GM23338 (cell line): ENCODE measurements around the gene ZNF516. TPM values are rescaled to one million over a fixed set of nuclear protein-coding genes. Genes with fewer than 3 reads are reported as not detected.

Experiments used
- ATAC-seq: fragments of 200-7000 bp; cut with Tn5 transposase; 3 replicates; pipeline ENCODE4 v1.9.1; 2020
- DNase-seq: peaks from one replicate; pipeline ENCODE4 v3.0.0-alpha.2; 2015; ENCODE audit warnings: low spot score
- H2AFZ ChIP-seq: fragments of 200-600 bp; sonication (generic); 2 replicates; pipeline ENCODE4 v1.8.0; 2016; ENCODE audit warnings: antibody characterized with exemption, mild to moderate bottlenecking, moderate library complexity
- H3F3A ChIP-seq: fragments of 200-600 bp; sonication (generic); replicated peaks from 2 replicates; pipeline ENCODE4 v1.8.0; 2017; ENCODE audit warnings: antibody characterized with exemption, mixed run types, low read depth
- H3K27ac ChIP-seq: fragments of 200-600 bp; sonication (generic); 2 replicates; pipeline ENCODE4 v1.6.1; 2016; ENCODE audit warnings: low read depth
- H3K27me3 ChIP-seq: fragments of 200-600 bp; sonication (generic); 2 replicates; pipeline ENCODE4 v1.8.0; 2016; ENCODE audit warnings: mild to moderate bottlenecking, mixed run types, moderate library complexity; ENCODE audit not compliant: insufficient read depth
- H3K36me3 ChIP-seq: fragments of 200-600 bp; sonication (generic); 2 replicates; pipeline ENCODE4 v1.8.0; 2016; ENCODE audit warnings: mild to moderate bottlenecking; ENCODE audit not compliant: insufficient read depth
- H3K4me1 ChIP-seq: fragments of 200-600 bp; sonication (generic); 2 replicates; pipeline ENCODE4 v1.8.0; 2016; ENCODE audit warnings: mild to moderate bottlenecking, moderate library complexity; ENCODE audit not compliant: insufficient read depth
- H3K4me2 ChIP-seq: fragments of 200-600 bp; sonication (generic); 2 replicates; pipeline ENCODE4 v1.7.1; 2017; ENCODE audit warnings: mixed run types
- H3K4me3 ChIP-seq: fragments of 200-600 bp; sonication (generic); 2 replicates; pipeline ENCODE4 v1.6.1; 2016; ENCODE audit warnings: mixed run types
- H3K79me2 ChIP-seq: fragments of 200-600 bp; sonication (generic); replicated peaks from 2 replicates; pipeline ENCODE4 v1.8.0; 2017; ENCODE audit warnings: mild to moderate bottlenecking; ENCODE audit not compliant: insufficient read depth
- H3K9me2 ChIP-seq: fragments of 200-600 bp; sonication (generic); 2 replicates; pipeline ENCODE4 v1.8.0; 2017; ENCODE audit not compliant: insufficient read depth
- H4K20me1 ChIP-seq: fragments of 200-600 bp; sonication (generic); replicated peaks from 2 replicates; pipeline ENCODE4 v1.8.0; 2017; ENCODE audit warnings: mild to moderate bottlenecking; ENCODE audit not compliant: insufficient read depth
- H3K27ac Mint-ChIP-seq: 2 replicates; pipeline ENCODE4 v1.8.0; 2020; ENCODE audit warnings: inconsistent platforms, mild to moderate bottlenecking, moderate library complexity, mixed read lengths
- H3K27me3 Mint-ChIP-seq: 3 replicates; pipeline ENCODE4 v1.8.0; 2022; ENCODE audit warnings: low read depth, mild to moderate bottlenecking, moderate library complexity, mixed read lengths, inconsistent platforms; ENCODE audit not compliant: insufficient read depth, poor library complexity
- H3K36me3 Mint-ChIP-seq: 3 replicates; pipeline ENCODE4 v1.8.0; 2021; ENCODE audit warnings: low read depth, mild to moderate bottlenecking, inconsistent platforms, moderate library complexity, mixed read lengths
- H3K4me1 Mint-ChIP-seq: 3 replicates; pipeline ENCODE4 v1.8.0; 2020; ENCODE audit warnings: mild to moderate bottlenecking, inconsistent platforms, mixed read lengths
- H3K4me3 Mint-ChIP-seq: 3 replicates; pipeline ENCODE4 v1.8.0; 2021; ENCODE audit warnings: moderate library complexity, mild to moderate bottlenecking, inconsistent platforms, mixed read lengths
- H3K9me3 Mint-ChIP-seq: 3 replicates; pipeline ENCODE4 v1.8.0; 2020; ENCODE audit warnings: moderate library complexity, mild to moderate bottlenecking, inconsistent platforms, mixed read lengths
- CREB1 ChIP-seq: fragments of 250-450 bp; sonication (Bioruptor Pico); IDR thresholded peaks from 2 replicates; pipeline ENCODE4 v1.5.0; 2020; ENCODE audit warnings: low read depth, mild to moderate bottlenecking, moderate library complexity
- EZH2 ChIP-seq: fragments of 200-600 bp; sonication (generic); IDR thresholded peaks from one replicate; pipeline ENCODE4 v1.8.0; 2017; ENCODE audit warnings: antibody characterized with exemption, mild to moderate bottlenecking, low read depth; ENCODE audit not compliant: unreplicated experiment
- EZH2phosphoT487 ChIP-seq: fragments of 200-600 bp; sonication (generic); IDR thresholded peaks from one replicate; pipeline ENCODE4 v1.8.1; 2018; ENCODE audit warnings: antibody characterized with exemption; ENCODE audit not compliant: unreplicated experiment
- JUNB ChIP-seq: IDR thresholded peaks from one replicate; pipeline ENCODE4 v1.6.1; 2016; ENCODE audit warnings: antibody characterized with exemption; ENCODE audit not compliant: unreplicated experiment
- NANOG ChIP-seq: IDR thresholded peaks from 2 replicates; pipeline ENCODE4 v1.6.1; 2016; ENCODE audit warnings: antibody characterized with exemption, borderline replicate concordance
- POLR2AphosphoS5 ChIP-seq: IDR thresholded peaks from 2 replicates; pipeline ENCODE4 v1.6.1; 2016; ENCODE audit warnings: antibody characterized with exemption, low read depth
- STAT1 ChIP-seq: IDR thresholded peaks from one replicate; pipeline ENCODE4 v1.6.1; 2016; ENCODE audit warnings: antibody characterized with exemption; ENCODE audit not compliant: unreplicated experiment
- ZNF114 ChIP-seq: fragments of 250-450 bp; sonication (Bioruptor Pico); IDR thresholded peaks from 2 replicates; pipeline ENCODE4 v1.5.0; 2020; ENCODE audit warnings: mild to moderate bottlenecking, moderate library complexity
- ZNF331 ChIP-seq: fragments of 250-450 bp; sonication (Bioruptor Pico); IDR thresholded peaks from 2 replicates; pipeline ENCODE4 v1.5.0; 2020; ENCODE audit warnings: low read depth, mild to moderate bottlenecking, moderate library complexity
- polyA plus RNA-seq: library from polyadenylated mRNA; unstranded; fragments of >200 nt; fragmentation: Nextera tagmentation; extraction: Ambion mirVana; gene quantifications from 2 replicates; pipeline ENCODE4 v1.2.1, GENCODE V29; 2016
- total RNA-seq: library from RNA; depleted of rRNA; stranded (reverse); fragments of >200 nt; shearing (Covaris generic); gene quantifications from 2 replicates; pipeline ENCODE4 v1.2.3, GENCODE V29; 2014
- TF ChIP-seq, protein P1 (sequence below), 2 experiments: fragments of 200-600 bp in 1 of 2; sonication (generic) in 1 of 2; conservative IDR thresholded peaks; 2 replicates each; pipeline versions ENCODE4 v1.5.1 to v1.6.1; 2016 to 2017; ENCODE audit warnings: antibody characterized with exemption in 2 of 2, low read depth in 2 of 2, mild to moderate bottlenecking in 2 of 2, moderate library complexity in 1 of 2
- TF ChIP-seq, protein P2 (sequence below): IDR thresholded peaks from 2 replicates; pipeline ENCODE4 v1.6.1; 2016; ENCODE audit warnings: antibody characterized with exemption
- TF ChIP-seq, protein P3 (sequence below): IDR thresholded peaks from one replicate; pipeline ENCODE4 v1.6.1; 2018; ENCODE audit warnings: antibody characterized with exemption; ENCODE audit not compliant: unreplicated experiment
- TF ChIP-seq, protein P4 (sequence below): fragments of 250-450 bp; sonication (Bioruptor Pico); IDR thresholded peaks from 2 replicates; pipeline ENCODE4 v1.5.0; 2020; ENCODE audit warnings: mild to moderate bottlenecking, moderate library complexity

The ZNF516 gene
- total and polyA plus RNA-seq, 2 experiments from 2014 or later, result 11.9 to 24.2 TPM

DNA sequence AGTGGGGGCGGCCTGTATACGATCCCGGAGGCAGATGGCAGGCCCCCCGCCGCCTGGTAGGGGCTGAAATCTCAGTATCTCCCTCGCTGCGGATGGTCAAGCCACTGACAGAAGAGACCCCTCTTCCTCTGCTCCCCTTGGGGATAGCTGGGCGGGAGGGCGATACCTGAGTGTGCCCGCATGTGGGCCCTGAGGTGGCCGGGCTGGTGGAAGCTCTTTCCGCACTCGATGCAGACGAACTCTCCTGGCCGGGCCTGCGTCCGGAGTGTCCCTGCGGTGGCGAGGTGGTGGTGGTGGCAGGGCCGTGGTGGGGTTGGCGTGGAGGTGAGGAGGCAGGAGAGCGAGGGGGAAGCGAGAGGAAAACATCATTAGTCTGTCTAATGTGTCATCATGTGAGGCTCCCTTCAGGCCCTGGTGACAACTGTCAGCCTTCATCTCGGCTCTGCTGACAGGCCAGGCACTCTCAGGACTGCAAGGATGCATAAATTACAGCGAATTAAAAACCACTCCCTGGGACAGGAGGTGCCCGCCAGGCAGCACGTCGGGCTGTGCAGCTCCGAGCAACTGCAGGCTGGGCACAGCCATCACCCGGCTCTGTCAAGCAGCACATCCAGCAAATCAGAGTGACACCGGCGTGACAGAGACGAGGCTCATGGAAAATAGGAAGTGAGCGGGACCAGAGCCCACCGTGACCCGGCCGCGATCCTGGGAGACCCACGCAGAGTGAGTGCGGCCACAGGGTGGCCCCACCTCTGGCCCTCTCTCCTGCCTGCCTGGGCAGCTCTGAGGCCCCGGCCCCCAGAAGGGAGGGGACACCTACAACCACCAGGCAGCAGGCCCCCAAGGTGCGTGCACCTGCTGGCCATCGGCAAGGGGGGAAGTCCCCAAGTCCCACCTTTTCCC lies 123.5 kb downstream of the ZNF516 start:
- no peak overlapping the region for H3K4me3 Mint-ChIP-seq
- ATAC-seq, result peak; percentile 59

More for the DNA sequence above, 123.5 kb downstream of the ZNF516 start:
- Mint-ChIP-seq H3K36me3 (peaks cover 12% of the 10 kb centered on the region; the same call in 1 of the 3 replicates), H3K4me1 (peaks cover 36% of the 10 kb centered on the region), H3K9me3 (no peaks in the 10 kb centered on the region), H3K27ac (no peak overlapping the region), H3K27me3 (peaks cover 3% of the 10 kb centered on the region)
- Histone ChIP-seq H3K9me2 (no peaks in the 10 kb centered on the region), H3K4me3 (no peak overlapping the region), H3K4me2 (peak overlapping the region; percentile 54; the same call in 1 of the 2 replicates), H3K79me2 (no peaks in the 10 kb centered on the region; the same call in 1 of the 2 replicates), H3K27ac (0 out of 2 replicates have a peak overlapping the region, but pooled peaks have one; percentile 14), H3K36me3 (no peaks in the 10 kb centered on the region), H4K20me1 (no peaks in the 10 kb centered on the region), H2AFZ (no peak overlapping the region), H3K27me3 (no peaks in the 10 kb centered on the region), H3F3A (no peaks in the 10 kb centered on the region), H3K4me1 (peaks cover 19% of the 10 kb centered on the region)
- TF ChIP-seq ZNF114 (CRISPR knock-in tag) (no peak), NANOG (no peak), CREB1 (CRISPR knock-in tag) (no peak), EZH2phosphoT487 (no peak), POLR2AphosphoS5 (no peak), ZNF331 (CRISPR knock-in tag) (no peak), EZH2 (no peak), STAT1 (no peak), JUNB (no peak)
- TF ChIP-seq, protein P1, sequence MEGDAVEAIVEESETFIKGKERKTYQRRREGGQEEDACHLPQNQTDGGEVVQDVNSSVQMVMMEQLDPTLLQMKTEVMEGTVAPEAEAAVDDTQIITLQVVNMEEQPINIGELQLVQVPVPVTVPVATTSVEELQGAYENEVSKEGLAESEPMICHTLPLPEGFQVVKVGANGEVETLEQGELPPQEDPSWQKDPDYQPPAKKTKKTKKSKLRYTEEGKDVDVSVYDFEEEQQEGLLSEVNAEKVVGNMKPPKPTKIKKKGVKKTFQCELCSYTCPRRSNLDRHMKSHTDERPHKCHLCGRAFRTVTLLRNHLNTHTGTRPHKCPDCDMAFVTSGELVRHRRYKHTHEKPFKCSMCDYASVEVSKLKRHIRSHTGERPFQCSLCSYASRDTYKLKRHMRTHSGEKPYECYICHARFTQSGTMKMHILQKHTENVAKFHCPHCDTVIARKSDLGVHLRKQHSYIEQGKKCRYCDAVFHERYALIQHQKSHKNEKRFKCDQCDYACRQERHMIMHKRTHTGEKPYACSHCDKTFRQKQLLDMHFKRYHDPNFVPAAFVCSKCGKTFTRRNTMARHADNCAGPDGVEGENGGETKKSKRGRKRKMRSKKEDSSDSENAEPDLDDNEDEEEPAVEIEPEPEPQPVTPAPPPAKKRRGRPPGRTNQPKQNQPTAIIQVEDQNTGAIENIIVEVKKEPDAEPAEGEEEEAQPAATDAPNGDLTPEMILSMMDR (conservative IDR thresholded peaks at IDR 0.05; ENCODE audit: low read depth in 2 of 2), result no peak
- TF ChIP-seq, protein P2, sequence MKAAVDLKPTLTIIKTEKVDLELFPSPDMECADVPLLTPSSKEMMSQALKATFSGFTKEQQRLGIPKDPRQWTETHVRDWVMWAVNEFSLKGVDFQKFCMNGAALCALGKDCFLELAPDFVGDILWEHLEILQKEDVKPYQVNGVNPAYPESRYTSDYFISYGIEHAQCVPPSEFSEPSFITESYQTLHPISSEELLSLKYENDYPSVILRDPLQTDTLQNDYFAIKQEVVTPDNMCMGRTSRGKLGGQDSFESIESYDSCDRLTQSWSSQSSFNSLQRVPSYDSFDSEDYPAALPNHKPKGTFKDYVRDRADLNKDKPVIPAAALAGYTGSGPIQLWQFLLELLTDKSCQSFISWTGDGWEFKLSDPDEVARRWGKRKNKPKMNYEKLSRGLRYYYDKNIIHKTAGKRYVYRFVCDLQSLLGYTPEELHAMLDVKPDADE, result no peak
- TF ChIP-seq, protein P3, sequence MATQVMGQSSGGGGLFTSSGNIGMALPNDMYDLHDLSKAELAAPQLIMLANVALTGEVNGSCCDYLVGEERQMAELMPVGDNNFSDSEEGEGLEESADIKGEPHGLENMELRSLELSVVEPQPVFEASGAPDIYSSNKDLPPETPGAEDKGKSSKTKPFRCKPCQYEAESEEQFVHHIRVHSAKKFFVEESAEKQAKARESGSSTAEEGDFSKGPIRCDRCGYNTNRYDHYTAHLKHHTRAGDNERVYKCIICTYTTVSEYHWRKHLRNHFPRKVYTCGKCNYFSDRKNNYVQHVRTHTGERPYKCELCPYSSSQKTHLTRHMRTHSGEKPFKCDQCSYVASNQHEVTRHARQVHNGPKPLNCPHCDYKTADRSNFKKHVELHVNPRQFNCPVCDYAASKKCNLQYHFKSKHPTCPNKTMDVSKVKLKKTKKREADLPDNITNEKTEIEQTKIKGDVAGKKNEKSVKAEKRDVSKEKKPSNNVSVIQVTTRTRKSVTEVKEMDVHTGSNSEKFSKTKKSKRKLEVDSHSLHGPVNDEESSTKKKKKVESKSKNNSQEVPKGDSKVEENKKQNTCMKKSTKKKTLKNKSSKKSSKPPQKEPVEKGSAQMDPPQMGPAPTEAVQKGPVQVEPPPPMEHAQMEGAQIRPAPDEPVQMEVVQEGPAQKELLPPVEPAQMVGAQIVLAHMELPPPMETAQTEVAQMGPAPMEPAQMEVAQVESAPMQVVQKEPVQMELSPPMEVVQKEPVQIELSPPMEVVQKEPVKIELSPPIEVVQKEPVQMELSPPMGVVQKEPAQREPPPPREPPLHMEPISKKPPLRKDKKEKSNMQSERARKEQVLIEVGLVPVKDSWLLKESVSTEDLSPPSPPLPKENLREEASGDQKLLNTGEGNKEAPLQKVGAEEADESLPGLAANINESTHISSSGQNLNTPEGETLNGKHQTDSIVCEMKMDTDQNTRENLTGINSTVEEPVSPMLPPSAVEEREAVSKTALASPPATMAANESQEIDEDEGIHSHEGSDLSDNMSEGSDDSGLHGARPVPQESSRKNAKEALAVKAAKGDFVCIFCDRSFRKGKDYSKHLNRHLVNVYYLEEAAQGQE, result no peak
- TF ChIP-seq, protein P4, sequence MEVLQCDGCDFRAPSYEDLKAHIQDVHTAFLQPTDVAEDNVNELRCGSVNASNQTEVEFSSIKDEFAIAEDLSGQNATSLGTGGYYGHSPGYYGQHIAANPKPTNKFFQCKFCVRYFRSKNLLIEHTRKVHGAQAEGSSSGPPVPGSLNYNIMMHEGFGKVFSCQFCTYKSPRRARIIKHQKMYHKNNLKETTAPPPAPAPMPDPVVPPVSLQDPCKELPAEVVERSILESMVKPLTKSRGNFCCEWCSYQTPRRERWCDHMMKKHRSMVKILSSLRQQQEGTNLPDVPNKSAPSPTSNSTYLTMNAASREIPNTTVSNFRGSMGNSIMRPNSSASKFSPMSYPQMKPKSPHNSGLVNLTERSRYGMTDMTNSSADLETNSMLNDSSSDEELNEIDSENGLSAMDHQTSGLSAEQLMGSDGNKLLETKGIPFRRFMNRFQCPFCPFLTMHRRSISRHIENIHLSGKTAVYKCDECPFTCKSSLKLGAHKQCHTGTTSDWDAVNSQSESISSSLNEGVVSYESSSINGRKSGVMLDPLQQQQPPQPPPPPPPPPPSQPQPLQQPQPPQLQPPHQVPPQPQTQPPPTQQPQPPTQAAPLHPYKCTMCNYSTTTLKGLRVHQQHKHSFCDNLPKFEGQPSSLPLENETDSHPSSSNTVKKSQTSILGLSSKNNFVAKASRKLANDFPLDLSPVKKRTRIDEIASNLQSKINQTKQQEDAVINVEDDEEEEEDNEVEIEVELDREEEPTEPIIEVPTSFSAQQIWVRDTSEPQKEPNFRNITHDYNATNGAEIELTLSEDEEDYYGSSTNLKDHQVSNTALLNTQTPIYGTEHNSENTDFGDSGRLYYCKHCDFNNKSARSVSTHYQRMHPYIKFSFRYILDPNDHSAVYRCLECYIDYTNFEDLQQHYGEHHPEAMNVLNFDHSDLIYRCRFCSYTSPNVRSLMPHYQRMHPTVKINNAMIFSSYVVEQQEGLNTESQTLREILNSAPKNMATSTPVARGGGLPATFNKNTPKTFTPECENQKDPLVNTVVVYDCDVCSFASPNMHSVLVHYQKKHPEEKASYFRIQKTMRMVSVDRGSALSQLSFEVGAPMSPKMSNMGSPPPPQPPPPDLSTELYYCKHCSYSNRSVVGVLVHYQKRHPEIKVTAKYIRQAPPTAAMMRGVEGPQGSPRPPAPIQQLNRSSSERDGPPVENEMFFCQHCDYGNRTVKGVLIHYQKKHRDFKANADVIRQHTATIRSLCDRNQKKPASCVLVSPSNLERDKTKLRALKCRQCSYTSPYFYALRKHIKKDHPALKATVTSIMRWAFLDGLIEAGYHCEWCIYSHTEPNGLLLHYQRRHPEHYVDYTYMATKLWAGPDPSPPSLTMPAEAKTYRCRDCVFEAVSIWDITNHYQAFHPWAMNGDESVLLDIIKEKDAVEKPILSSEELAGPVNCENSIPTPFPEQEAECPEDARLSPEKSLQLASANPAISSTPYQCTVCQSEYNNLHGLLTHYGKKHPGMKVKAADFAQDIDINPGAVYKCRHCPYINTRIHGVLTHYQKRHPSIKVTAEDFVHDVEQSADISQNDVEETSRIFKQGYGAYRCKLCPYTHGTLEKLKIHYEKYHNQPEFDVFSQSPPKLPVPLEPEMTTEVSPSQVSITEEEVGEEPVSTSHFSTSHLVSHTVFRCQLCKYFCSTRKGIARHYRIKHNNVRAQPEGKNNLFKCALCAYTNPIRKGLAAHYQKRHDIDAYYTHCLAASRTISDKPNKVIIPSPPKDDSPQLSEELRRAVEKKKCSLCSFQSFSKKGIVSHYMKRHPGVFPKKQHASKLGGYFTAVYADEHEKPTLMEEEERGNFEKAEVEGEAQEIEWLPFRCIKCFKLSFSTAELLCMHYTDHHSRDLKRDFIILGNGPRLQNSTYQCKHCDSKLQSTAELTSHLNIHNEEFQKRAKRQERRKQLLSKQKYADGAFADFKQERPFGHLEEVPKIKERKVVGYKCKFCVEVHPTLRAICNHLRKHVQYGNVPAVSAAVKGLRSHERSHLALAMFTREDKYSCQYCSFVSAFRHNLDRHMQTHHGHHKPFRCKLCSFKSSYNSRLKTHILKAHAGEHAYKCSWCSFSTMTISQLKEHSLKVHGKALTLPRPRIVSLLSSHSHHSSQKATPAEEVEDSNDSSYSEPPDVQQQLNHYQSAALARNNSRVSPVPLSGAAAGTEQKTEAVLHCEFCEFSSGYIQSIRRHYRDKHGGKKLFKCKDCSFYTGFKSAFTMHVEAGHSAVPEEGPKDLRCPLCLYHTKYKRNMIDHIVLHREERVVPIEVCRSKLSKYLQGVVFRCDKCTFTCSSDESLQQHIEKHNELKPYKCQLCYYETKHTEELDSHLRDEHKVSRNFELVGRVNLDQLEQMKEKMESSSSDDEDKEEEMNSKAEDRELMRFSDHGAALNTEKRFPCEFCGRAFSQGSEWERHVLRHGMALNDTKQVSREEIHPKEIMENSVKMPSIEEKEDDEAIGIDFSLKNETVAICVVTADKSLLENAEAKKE (CRISPR knock-in tag), result no peak
- DNase-seq, result no peak
